Right ventricle myocardium inferior (tissue), 1 donor: ENCODE measurements around the gene MRPS14. TPM values are rescaled to one million over a fixed set of nuclear protein-coding genes. Genes with fewer than 3 reads are reported as not detected.
"Not testable (repeated sequence)": the region's sequence is repeated elsewhere in the genome, so short reads cannot be mapped to it uniquely, and the experiment has no call there.

ENCODE experiments used
- ATAC-seq: fragments of 200-7000 bp; cut with Tn5 transposase; one replicate; pipeline ENCODE4 v1.9.1; 2020; ENCODE audit warnings: mild to moderate bottlenecking, moderate library complexity
- DNase-seq: peaks from one replicate; pipeline ENCODE4 v3.0.0; 2021; ENCODE audit errors: missing footprints
- intact Hi-C: fragments of 100-400 bp; cut with DNase I; formaldehyde crosslinking; loops from one replicate; pipeline ENCODE4 v1.11.0; 2022
- total RNA-seq: library from RNA; stranded (reverse); fragmentation: NEBNext Ultra II Directional; extraction: Animal tissue kit (Norgen Biotek cat#: 25700); gene quantifications from one replicate; pipeline ENCODE4 v1.2.1, GENCODE V29; 2021
- donor health status: DM: no; HTN: yes; CAD: no; lungs with severe emphysema.

MRPS14 gene
- total RNA-seq, 1 donor from 2014 or later = 29.2 TPM

- intact Hi-C loops = loop anchor here (5.0 to 10.0 kb wide), 2 partner anchors 283 to 1810 kb away; no protein-coding TSS in a partner anchor
- DNase-seq (no peak), ATAC-seq (no peak)
These were observed 11.6 kb upstream of the MRPS14 start for GRCh38 chr1:175034775-175035174.

DNA sequence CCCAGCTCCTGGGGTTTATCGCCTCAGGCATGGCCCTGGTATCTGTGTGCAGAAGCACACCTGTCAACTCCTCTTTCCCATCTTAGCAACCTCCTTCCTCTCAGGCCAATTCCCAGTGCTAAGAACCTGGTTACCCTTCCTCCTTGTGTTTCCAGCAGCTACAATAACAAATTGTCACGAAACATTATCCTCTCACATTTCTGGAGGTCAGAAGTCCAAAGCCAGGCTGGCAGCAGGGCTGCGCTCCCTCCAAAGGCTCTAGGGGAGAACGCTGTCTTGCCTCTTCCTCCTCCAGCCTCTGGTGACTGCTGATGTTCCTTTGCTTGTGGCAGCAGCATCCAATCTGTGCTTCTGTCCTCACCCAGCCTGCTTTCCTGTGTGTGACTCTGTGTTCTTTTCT is 10.7 kb upstream of the MRPS14 start:
- intact Hi-C loops = loop anchor here (5.0 to 10.0 kb wide), 2 partner anchors 283 to 1811 kb away; no protein-coding TSS in a partner anchor
- ATAC-seq (no peak), DNase-seq (no peak)

GRCh38 chr1:175024773-175025172 is 1.5 kb upstream of the MRPS14 start:
- intact Hi-C loops = no loop called here
- ATAC-seq (no peak), DNase-seq (no peak)

GRCh38 chr1:175023922-175024242 is 657 bp upstream of the MRPS14 start:
- intact Hi-C loops = loop anchor here (2.0 kb wide), 1 partner anchor 25 kb away; the partner anchor contains the start of gene CACYBP

GRCh38 chr1:175019524-175019923 is 3.7 kb downstream of the MRPS14 start:
- intact Hi-C loops = no loop called here
- ATAC-seq = no peak

More at GRCh38 chr1:175023922-175024242, 657 bp upstream of the MRPS14 start:
- not testable (repeated sequence) for DNase-seq, ATAC-seq

DNA sequence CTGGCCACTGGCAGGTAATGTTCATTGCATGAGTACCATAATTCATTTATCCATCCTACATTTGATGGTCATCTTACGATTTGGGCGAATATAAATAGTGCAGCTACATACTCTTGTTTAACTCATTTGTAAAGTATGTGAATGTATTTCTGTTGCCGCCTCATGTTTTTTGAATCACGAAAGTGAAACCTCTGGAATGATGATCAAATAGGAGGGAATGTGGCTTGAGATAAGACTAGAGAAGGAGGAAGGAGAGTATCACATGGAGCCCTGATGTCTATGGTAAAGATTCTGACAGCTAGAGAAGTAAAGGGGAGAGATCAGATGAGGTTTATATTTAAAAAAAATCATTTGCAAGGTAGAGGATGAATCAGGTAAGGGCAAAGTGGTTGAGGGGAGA is 8.0 kb downstream of the MRPS14 start:
- ATAC-seq = no peak
- intact Hi-C loops = no loop called here
- DNase-seq = no peak

More at GRCh38 chr1:175019524-175019923, 3.7 kb downstream of the MRPS14 start:
- DNase-seq = no peak

- intact Hi-C loops = no loop called here
- DNase-seq (no peak), ATAC-seq (no peak)
These were observed 9.8 kb downstream of the MRPS14 start for GRCh38 chr1:175013445-175013844.

DNA sequence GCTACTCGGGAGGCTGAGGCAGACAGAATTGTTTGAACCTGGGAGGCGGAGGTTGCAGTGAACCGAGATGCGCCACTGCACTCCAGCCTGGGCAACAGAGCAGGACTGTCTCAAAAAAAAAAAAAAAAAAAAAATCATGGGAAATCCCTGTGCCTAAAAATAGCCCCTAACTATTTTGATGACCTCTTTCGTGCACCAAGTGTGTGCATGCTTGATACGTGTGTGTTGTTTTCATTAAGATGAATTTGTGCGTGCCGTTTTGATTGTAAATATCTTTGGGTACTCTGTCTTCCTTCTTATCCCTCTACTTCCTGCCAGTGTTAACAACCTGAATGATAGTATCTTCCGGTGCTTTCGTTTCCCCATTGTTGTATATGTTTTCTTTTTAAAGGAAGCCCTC is 13.7 kb downstream of the MRPS14 start:
- ATAC-seq (no peak), DNase-seq (no peak)
- intact Hi-C loops = no loop called here

GRCh38 chr1:175005085-175005783 is 18.0 kb downstream of the MRPS14 start:
- intact Hi-C loops = no loop called here
- ATAC-seq = no peak
- DNase-seq = no peak

DNA sequence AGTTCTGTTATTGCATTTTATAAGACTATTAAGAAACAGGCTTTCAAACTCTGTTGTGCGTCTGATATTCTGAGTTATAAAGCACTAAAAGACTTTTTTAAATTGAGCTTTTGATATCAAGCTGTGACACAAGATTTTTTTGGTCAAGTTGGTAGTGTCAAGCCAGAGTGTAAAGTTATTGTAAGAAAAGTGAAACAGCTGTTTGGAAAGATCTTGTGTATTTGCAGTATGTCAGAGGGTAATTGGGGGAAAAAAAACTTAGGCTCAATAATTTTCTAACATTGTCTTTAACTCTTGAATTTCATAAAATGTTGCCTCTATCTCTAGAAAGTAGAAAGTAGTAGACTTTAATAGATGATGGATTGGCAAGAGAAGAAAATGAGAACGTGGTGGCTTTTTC is 19.7 kb downstream of the MRPS14 start:
- ATAC-seq (no peak), DNase-seq (no peak)
- intact Hi-C loops = no loop called here

GRCh38 chr1:175002910-175003517 is 20.2 kb downstream of the MRPS14 start:
- DNase-seq (no peak), ATAC-seq (no peak)
- intact Hi-C loops = no loop called here

DNA sequence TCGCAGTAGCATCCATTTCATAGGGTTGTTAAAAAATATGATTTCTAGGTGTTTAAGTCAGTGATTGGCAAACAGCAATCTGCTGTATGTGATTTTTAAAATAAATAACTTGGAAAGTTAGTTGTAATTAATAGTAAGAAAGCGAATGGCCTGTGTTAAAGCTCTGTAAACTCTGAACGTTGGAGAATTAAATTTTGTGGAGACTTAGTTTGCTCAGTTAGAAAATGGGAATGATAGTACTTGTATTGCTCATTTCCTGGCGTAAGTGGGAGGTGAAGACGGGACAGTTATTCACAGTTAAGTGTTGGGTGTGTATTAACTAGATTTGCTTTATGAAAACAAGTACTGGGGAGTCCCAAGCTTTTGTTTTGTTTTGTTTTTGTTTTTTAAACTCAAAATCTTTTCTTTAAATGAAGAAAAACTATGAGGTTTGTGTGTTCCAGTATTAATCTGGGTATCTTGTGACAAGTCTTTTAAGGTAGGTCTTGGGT is 22.5 kb downstream of the MRPS14 start:
- ATAC-seq = no peak

GRCh38 chr1:174999936-175000696 is 23.1 kb downstream of the MRPS14 start, which contains the start of gene CACYBP:
CACYBP (plus strand) TSS chr1:174999947; CDS start chr1:175000181, 234 bp downstream.
- peak; percentile 20 for ATAC-seq
- DNase-seq = no peak
- intact Hi-C loops = loop anchor here (2.0 to 5.0 kb wide), 3 partner anchors 23 to 1131 kb away; partner anchors contain the start of genes MRPS14 and ZBTB37

More for the DNA sequence above, 22.5 kb downstream of the MRPS14 start:
- DNase-seq = no peak
- intact Hi-C loops = no loop called here

DNA sequence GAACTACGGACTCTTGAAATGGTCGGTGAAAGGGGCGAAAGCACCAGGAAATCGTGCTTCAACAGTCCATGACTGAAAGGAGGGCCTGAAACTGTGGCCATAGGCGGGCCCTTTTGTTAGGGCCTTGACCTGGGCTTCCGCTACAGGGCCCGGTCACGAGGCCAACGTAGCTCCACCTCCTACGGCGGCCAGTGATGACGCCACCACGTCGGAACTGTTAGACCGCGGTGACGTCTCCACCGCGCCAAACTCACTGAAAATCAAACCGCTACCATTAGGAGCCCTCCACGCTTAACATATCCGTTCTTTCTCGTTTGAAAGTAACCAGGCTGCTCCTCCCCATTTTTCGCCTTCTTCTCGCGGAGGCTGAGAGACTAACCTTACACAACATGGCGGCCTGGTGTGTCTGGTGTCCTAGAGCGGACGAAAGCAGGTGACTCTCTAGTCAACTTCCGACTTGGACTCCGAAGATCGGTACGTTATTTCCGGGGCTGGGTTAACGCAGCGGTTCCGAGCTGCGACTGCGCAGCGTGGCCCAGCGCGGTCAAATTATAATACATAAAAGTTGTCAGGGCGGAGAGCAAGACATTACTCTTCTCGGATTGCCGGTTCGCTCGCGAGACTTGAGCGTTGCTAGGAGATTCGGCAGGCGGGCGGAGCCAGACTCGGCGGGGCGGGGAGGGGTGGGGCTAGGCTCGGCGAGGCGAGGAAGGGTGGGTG is 23.8 kb downstream of the MRPS14 start:
- ATAC-seq (peak; percentile 95), DNase-seq (peak; percentile 98)
- intact Hi-C loops = loop anchor here (2.0 to 5.0 kb wide), 3 partner anchors 23 to 1131 kb away; partner anchors contain the start of genes MRPS14 and ZBTB37

GRCh38 chr1:174998569-174999215 is 24.5 kb downstream of the MRPS14 start:
- intact Hi-C loops = loop anchor here (2.0 to 5.0 kb wide), 3 partner anchors 24 to 1130 kb away; partner anchors contain the start of genes MRPS14 and ZBTB37
- DNase-seq (no peak), ATAC-seq (no peak)

- intact Hi-C loops = loop anchor here (5.0 kb wide), 1 partner anchor 225 kb away; no protein-coding TSS in a partner anchor
- ATAC-seq (no peak), DNase-seq (no peak)
These were observed 26.2 kb downstream of the MRPS14 start for GRCh38 chr1:174997041-174997440.

DNA sequence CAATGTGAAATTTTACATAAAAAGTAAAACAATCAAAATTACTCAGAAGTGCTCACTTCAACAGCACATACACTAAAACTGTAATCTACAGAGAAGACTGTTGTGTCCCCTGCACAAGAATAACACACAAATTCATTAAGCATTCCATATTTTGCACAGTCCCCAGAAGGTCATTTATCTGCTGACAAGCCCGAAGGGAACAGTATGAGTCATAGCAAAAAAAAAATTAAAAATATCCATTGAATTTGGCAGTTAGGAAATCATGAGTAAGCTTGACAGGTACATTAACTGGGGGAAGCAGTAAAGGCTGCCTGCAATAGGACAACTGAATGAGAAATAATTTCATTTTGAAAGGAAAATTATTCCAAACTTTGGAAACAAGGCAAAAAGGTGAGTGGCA is 26.7 kb downstream of the MRPS14 start:
- DNase-seq (no peak), ATAC-seq (no peak)
- intact Hi-C loops = loop anchor here (5.0 kb wide), 1 partner anchor 224 kb away; no protein-coding TSS in a partner anchor

- intact Hi-C loops = loop anchor here (5.0 kb wide), 1 partner anchor 224 kb away; no protein-coding TSS in a partner anchor
- DNase-seq (no peak), ATAC-seq (no peak)
These were observed 27.3 kb downstream of the MRPS14 start for GRCh38 chr1:174995916-174996315.
